ENCODE results near the gene CCDC167. TPM values are rescaled to one million over a fixed set of nuclear protein-coding genes. Genes with fewer than 3 reads are reported as not detected.

Gene CCDC167
- total RNA-seq, 2 donors from 2014 or later: 7.6 to 10.9 TPM

DNA sequence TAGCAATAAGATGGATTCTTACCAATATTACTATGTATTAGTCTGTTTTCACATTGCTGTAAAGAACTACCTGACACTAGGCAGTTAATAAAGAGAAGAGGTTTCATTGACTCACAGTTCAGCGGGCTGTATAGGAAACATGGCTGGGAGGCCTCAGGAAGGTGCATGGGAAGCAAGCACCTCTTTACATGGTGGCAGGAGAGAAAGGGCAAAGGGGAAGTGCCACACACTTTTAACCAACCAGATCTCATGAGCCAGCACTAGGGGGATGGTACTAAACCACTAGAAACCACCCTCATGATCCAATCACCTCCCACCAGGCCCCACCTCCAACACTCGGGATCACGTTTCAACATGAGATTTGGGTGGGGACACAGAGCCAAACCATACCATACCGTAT lies 40.7 kb upstream of the CCDC167 start:
- H3K4me1 ChIP-seq: peaks cover 13% of the 10 kb centered on the region
- TF ChIP-seq, protein P1, sequence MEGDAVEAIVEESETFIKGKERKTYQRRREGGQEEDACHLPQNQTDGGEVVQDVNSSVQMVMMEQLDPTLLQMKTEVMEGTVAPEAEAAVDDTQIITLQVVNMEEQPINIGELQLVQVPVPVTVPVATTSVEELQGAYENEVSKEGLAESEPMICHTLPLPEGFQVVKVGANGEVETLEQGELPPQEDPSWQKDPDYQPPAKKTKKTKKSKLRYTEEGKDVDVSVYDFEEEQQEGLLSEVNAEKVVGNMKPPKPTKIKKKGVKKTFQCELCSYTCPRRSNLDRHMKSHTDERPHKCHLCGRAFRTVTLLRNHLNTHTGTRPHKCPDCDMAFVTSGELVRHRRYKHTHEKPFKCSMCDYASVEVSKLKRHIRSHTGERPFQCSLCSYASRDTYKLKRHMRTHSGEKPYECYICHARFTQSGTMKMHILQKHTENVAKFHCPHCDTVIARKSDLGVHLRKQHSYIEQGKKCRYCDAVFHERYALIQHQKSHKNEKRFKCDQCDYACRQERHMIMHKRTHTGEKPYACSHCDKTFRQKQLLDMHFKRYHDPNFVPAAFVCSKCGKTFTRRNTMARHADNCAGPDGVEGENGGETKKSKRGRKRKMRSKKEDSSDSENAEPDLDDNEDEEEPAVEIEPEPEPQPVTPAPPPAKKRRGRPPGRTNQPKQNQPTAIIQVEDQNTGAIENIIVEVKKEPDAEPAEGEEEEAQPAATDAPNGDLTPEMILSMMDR (IDR thresholded peaks at IDR 0.05): no peak
- no peak for TF ChIP-seq POLR2A (IDR thresholded peaks at IDR 0.05)
- no peaks in the 10 kb centered on the region for H3K9me3 ChIP-seq
- WGBS, 2 donors: 65 to 84% methylated on average over 4 of the region's 4 CpGs
- peaks cover 0 to 14% of the 10 kb centered on the region in 2 donors for H3K27me3 ChIP-seq
- no peaks in the 10 kb centered on the region for H3K36me3 ChIP-seq (replicated peaks in 1 of 2; ENCODE audit: insufficient read depth in 1 of 2, low read depth in 2 of 2)
- H3K27ac ChIP-seq: no peak overlapping the region
- no peak overlapping the region for H3K4me3 ChIP-seq
- ATAC-seq (no peak), DNase-seq (no peak)
- intact Hi-C loops (cut with DNase I): no loop called here

DNA sequence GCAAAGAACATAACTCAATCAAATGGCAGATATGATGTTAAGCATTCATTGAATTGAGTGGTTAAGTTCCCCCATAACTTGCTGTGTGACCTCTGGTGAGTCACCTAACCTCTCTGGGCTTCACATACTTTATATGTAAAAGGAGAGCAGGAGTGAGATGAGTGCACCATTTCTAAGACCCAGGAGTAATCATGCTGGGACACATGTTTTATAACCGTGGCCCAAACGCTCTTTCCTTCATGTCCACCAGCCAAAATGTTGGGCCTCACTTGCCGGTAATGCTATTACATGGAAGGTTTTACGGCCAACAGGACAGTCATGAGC lies 40.3 kb upstream of the CCDC167 start:
- 86 to 90% methylated on average over 4 of the region's 4 CpGs for WGBS, 2 donors

DNA sequence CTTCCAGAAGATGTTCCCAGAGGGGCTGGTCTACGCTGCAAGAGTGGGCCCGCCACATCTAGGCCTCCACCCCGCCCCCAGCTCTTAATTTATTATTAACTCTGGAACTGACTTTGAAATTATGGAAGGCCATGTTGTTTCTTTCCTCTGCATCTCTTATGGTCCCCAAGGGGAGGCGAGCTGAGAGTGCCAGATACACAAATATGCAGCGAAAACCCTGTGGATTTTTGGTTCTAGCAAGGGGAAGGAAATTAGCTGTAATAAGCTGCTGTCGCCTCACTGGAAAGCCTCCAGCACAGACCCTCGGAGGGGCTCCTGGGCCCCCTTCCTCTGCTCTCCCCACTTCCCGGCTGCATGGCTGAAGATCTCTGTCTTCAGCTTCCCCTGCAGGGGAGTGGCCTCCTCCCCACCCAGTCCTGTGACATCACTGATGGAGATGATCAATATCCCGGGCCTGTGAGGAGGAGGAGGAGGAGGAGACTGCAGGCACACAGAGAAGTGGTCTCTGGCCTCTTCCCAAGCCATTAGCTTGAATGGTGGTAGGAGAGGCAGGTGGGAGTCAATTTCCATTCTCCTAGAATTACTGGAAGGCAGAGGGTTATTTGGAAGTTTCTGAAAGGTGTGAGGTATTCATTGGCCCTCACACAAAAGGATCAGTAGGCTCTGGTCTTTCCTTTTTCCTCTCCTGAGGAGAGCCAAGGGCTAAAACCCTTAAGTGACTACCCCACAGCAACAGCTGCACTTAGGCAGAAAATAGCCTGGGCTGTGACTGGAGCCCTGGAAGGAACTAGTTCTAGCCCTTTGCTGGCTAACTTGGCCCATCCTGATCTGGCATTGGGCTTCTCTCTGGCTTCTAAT lies 39.7 kb upstream of the CCDC167 start:
- 62 to 77% methylated on average over 9 of the region's 9 CpGs for WGBS, 2 donors
- TF ChIP-seq, protein P1 (IDR thresholded peaks at IDR 0.05): no peak
- no peak for TF ChIP-seq POLR2A (IDR thresholded peaks at IDR 0.05)
- DNase-seq (no peak), ATAC-seq (no peak)
- H3K36me3 ChIP-seq (replicated peaks in 1 of 2; ENCODE audit: insufficient read depth in 1 of 2, low read depth in 2 of 2): no peaks in the 10 kb centered on the region
- no peak overlapping the region for H3K27ac ChIP-seq
- H3K27me3 ChIP-seq: peaks cover 0 to 16% of the 10 kb centered on the region in 2 donors
- H3K4me1 ChIP-seq: peaks cover 15% of the 10 kb centered on the region
- no peaks in the 10 kb centered on the region for H3K9me3 ChIP-seq
- H3K4me3 ChIP-seq: no peak overlapping the region
- intact Hi-C loops (cut with DNase I): no loop called here

More for the DNA sequence above, 40.3 kb upstream of the CCDC167 start:
- Histone ChIP-seq H3K27ac (no peak overlapping the region), H3K4me3 (no peak overlapping the region), H3K9me3 (no peaks in the 10 kb centered on the region), H3K36me3 (replicated peaks in 1 of 2; ENCODE audit: insufficient read depth in 1 of 2, low read depth in 2 of 2) (no peaks in the 10 kb centered on the region), H3K27me3 (peaks cover 0 to 16% of the 10 kb centered on the region in 2 donors), H3K4me1 (peaks cover 15% of the 10 kb centered on the region)
- ATAC-seq (no peak), DNase-seq (no peak)
- intact Hi-C loops (cut with DNase I): no loop called here
- no peak for TF ChIP-seq POLR2A (IDR thresholded peaks at IDR 0.05)
- TF ChIP-seq, protein P1 (IDR thresholded peaks at IDR 0.05): no peak

DNA sequence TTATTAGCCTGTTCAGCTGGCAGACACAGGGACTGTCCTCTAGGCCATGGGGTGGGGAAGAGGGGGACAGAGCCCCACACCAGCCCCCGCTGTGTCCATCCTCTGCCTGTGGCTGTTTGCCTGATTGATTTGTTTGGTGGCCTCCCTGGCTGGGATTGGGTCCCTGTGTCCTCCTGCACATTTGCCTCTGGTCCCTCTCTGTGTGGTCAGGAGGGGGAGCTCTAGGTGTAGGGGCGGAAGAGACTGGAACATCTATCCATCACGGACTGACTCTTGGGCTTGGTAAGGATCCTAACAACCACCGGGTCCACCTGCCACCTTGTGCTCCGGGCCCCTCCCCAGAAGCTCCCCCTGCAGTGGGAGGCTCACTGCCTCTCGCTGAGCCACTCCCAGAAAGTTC lies 38.4 kb upstream of the CCDC167 start:
- Histone ChIP-seq H3K27me3 (peaks cover 0 to 16% of the 10 kb centered on the region in 2 donors), H3K36me3 (replicated peaks in 1 of 2; ENCODE audit: insufficient read depth in 1 of 2, low read depth in 2 of 2) (no peaks in the 10 kb centered on the region), H3K27ac (no peak overlapping the region), H3K4me1 (peaks cover 15% of the 10 kb centered on the region), H3K9me3 (no peaks in the 10 kb centered on the region), H3K4me3 (no peak overlapping the region)
- WGBS, 2 donors: 56 to 67% methylated on average over 5 to 6 of the region's 6 CpGs
- intact Hi-C loops (cut with DNase I): no loop called here
- ATAC-seq (no peak), DNase-seq (no peak)
- TF ChIP-seq, protein P1 (IDR thresholded peaks at IDR 0.05): no peak
- no peak for TF ChIP-seq POLR2A (IDR thresholded peaks at IDR 0.05)

DNA sequence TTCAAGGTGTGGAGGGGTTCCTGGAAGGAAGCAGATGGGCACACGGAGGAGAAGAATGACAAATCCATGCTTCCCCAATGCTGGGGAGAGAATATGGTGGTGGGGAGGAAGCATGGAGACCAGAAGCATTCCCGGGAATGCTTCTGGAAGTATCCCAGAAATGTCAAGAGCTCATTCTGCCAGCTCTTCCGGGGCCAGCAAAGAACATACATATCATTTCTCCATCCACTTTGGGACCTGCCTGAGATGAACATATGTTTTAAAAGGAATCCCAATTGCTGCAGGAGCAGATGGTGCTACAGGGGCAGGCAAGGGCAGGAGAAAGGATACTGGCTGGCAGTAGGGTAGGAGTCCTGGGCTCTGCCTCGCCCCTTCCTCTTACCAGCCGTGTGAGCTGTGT lies 37.9 kb upstream of the CCDC167 start:
- Histone ChIP-seq H3K4me1 (peaks cover 15% of the 10 kb centered on the region), H3K27ac (no peak overlapping the region), H3K27me3 (peaks cover 0 to 16% of the 10 kb centered on the region in 2 donors), H3K36me3 (replicated peaks in 1 of 2; ENCODE audit: insufficient read depth in 1 of 2, low read depth in 2 of 2) (no peaks in the 10 kb centered on the region), H3K9me3 (no peaks in the 10 kb centered on the region), H3K4me3 (no peak overlapping the region)
- ATAC-seq: no peak
- TF ChIP-seq POLR2A (IDR thresholded peaks at IDR 0.05): no peak
- TF ChIP-seq, protein P1 (IDR thresholded peaks at IDR 0.05): no peak
- 71 to 90% methylated on average over 5 of the region's 5 CpGs for WGBS, 2 donors
- DNase-seq: no peak
- intact Hi-C loops (cut with DNase I): no loop called here
